Osteocyte (in vitro differentiated cells): Measurements from ENCODE around the gene CATSPER3. TPM values are rescaled to one million over a fixed set of nuclear protein-coding genes. Genes with fewer than 3 reads are reported as not detected.

ENCODE experiments used
- DNase-seq: peaks from one replicate; pipeline ENCODE4 v3.0.0; 2021; ENCODE audit warnings: mixed read lengths; ENCODE audit not compliant: unreplicated experiment; ENCODE audit errors: extremely low spot score
- H3K27ac Mint-ChIP-seq: one replicate; pipeline ENCODE4 v1.8.0; 2021; ENCODE audit warnings: mild to moderate bottlenecking, mixed read lengths; ENCODE audit not compliant: unreplicated experiment
- H3K27me3 Mint-ChIP-seq: one replicate; pipeline ENCODE4 v1.8.0; 2021; ENCODE audit warnings: mixed read lengths; ENCODE audit not compliant: unreplicated experiment
- H3K36me3 Mint-ChIP-seq: one replicate; pipeline ENCODE4 v1.8.0; 2021; ENCODE audit warnings: mixed read lengths; ENCODE audit not compliant: unreplicated experiment
- H3K4me1 Mint-ChIP-seq: one replicate; pipeline ENCODE4 v1.8.0; 2021; ENCODE audit warnings: mixed read lengths; ENCODE audit not compliant: unreplicated experiment
- H3K4me3 Mint-ChIP-seq: one replicate; pipeline ENCODE4 v1.8.0; 2021; ENCODE audit warnings: mild to moderate bottlenecking, moderate library complexity, mixed read lengths; ENCODE audit not compliant: unreplicated experiment
- H3K9me3 Mint-ChIP-seq: one replicate; pipeline ENCODE4 v1.8.0; 2021; ENCODE audit warnings: mixed read lengths; ENCODE audit not compliant: unreplicated experiment
- total RNA-seq: library from RNA; stranded (reverse); gene quantifications from 2 replicates; pipeline ENCODE4 v1.2.1, GENCODE V29; 2021
- TF ChIP-seq, protein P1 (sequence below): fragments of 200-600 bp; sonication (generic); IDR thresholded peaks from 2 replicates; pipeline ENCODE4 v1.5.0; 2021; ENCODE audit warnings: antibody characterized with exemption, mild to moderate bottlenecking, moderate library complexity

The CATSPER3 gene
- total RNA-seq, 1 donor from 2014 or later = not detected

DNA sequence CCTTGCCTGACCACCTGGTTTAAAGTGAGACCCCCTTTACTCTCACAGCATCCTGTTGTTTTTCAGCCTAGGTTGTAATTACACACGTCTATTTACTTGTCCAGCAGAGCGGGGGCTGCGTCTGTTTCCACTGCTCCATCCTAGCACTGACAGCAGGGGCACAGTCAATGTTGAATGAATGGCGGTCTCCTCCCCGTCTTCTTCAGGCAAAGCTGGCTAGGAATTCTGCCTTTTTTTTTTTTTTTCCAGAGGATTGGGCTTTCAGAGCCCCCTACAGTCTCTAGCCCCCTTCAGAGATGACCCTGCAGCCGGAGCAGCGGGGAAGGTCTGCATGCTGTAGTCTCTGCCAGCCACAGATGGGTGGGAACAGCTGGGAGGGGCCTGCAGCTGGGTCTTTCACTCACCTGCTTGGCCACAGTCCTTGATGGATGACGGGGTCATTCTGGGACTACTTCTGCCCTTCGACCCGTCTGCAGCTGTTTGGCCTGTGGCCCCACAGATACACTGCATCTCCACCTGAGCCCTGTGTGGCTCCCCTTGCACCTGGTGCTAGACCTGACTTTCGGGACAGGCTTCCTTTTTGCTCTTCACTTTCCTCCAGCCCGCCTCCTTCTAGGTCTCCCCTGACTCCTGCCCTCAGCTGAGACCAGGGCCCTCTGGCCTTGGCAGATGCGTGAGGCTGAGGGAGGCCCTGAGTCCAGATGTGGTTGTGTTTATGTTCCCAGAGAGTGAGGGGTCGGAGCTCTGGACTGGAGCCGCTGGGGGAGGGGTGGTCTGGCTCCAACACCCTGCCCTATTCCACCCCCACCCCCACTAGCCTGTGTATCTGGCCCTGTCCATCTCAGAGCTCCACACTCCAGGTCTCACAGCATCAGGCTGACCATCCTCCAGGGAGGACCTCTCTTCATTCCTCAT, 58.3 kb downstream of the CATSPER3 start:
- TF ChIP-seq, protein P1, sequence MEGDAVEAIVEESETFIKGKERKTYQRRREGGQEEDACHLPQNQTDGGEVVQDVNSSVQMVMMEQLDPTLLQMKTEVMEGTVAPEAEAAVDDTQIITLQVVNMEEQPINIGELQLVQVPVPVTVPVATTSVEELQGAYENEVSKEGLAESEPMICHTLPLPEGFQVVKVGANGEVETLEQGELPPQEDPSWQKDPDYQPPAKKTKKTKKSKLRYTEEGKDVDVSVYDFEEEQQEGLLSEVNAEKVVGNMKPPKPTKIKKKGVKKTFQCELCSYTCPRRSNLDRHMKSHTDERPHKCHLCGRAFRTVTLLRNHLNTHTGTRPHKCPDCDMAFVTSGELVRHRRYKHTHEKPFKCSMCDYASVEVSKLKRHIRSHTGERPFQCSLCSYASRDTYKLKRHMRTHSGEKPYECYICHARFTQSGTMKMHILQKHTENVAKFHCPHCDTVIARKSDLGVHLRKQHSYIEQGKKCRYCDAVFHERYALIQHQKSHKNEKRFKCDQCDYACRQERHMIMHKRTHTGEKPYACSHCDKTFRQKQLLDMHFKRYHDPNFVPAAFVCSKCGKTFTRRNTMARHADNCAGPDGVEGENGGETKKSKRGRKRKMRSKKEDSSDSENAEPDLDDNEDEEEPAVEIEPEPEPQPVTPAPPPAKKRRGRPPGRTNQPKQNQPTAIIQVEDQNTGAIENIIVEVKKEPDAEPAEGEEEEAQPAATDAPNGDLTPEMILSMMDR = no peak
- H3K9me3 Mint-ChIP-seq = no peaks in the 10 kb centered on the region
- H3K27me3 Mint-ChIP-seq = peaks cover 83% of the 10 kb centered on the region
- no peak overlapping the region for H3K27ac Mint-ChIP-seq
- H3K4me3 Mint-ChIP-seq = no peak overlapping the region
- H3K36me3 Mint-ChIP-seq = peaks cover 2% of the 10 kb centered on the region
- H3K4me1 Mint-ChIP-seq = peaks cover 11% of the 10 kb centered on the region
- DNase-seq = no peak

DNA sequence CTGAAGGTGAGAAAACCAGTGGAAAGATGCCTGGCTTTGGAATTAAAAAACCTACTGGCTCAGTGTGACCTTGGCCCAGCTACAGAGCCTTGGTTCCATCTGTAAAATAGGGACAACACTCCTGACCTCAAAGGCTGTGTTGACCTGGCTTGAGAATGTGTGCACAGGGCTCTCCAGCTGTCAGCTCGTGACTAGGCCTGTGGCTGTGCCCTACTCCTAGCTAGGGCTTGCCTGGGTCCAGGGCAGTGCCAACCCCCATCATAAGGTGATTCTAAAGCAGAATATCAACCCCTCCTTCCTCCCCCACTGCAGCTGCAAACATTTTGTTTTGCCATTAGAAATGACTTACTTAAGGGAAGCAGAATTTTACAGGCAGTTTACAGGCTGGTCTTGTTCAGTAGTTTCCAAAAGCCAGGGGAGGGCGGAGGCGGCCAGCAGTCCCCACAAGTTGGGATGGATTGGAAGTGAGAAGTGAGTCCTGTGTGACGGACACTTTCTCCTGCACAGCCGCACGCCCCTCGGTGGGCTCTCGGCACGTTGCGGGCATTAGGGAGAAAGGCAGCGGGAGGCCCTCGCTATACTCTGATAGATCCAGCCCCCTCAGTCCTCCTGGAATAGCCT, 59.0 kb downstream of the CATSPER3 start:
- peaks cover 2% of the 10 kb centered on the region for H3K36me3 Mint-ChIP-seq
- H3K4me3 Mint-ChIP-seq = no peak overlapping the region
- TF ChIP-seq, protein P1 = no peak
- H3K4me1 Mint-ChIP-seq = peaks cover 14% of the 10 kb centered on the region
- H3K27ac Mint-ChIP-seq = no peak overlapping the region
- H3K27me3 Mint-ChIP-seq = peaks cover 82% of the 10 kb centered on the region
- H3K9me3 Mint-ChIP-seq = no peaks in the 10 kb centered on the region
- DNase-seq = no peak

DNA sequence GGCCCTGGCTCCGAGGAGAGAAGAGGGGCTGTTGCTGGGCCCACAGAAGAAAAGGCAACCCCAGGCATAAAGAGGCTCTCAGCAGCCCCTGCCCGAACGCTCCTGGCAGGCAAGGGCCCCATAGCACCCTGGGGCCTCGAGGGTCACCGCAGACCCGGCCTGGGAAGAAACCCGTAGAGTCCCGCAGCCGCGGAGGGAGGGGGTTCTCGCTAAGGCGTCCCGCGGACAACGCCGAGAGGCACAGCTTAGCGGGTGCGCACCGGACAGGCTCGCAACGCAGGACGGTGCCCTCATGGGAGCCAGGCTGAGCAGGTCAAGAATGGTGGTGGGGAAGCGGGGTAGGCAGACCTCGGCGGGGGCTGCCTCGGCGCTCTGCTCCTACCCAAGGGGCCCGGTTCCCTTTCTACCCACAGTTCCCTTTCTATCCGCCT, 59.6 kb downstream of the CATSPER3 start:
- Mint-ChIP-seq H3K4me3 (no peak overlapping the region), H3K27ac (no peak overlapping the region)
- no peak for DNase-seq

DNA sequence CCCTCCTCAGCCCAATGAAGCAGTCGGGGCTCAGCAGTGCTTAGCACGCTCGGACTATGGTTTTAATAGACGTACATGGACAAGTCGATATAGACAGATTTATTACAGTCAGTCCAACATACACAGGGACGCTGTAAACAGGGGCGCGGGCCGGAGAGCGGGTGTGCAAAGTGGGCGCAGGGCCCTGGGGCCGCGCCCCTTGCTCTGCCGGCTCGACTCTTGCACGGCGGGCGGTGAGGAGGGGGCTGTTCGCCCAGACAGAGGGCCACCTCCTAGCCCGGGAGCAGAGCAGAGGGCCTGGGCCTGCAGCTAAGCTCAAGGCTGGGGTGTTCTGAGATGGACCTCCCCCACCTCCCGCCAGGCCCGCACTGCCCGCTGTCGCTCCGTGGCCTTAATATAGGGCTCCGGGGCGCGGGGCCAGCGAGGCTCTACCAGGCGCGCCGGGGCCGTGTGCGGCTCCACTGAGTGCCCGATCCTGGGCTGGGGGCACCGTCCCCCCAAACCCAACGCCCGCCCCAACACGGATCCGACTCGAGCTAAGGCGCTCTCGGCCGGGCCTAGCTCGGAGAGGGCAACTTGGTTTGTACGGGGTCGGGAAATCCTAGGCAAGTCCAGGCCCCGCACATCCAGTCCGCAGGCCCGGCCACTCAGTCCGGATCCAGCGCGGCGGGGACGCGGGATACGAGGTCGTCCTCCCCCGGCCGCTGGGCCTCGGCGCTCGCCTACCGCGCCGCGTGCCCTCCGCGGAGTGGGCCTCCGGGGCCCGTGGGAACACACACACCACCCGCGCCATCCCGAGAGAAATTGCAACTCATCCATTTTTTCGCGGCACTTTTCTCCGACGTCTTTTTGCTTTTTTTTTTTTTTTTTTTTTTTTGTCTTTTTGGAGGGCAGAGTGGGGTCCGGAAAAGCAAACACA, 60.2 kb downstream of the CATSPER3 start:
- peaks cover 2% of the 10 kb centered on the region for H3K36me3 Mint-ChIP-seq

More for the DNA sequence above, 59.6 kb downstream of the CATSPER3 start:
- Mint-ChIP-seq H3K9me3 (no peaks in the 10 kb centered on the region), H3K27me3 (peaks cover 83% of the 10 kb centered on the region), H3K4me1 (peaks cover 17% of the 10 kb centered on the region), H3K36me3 (peaks cover 2% of the 10 kb centered on the region)
- TF ChIP-seq, protein P1 = no peak

More for the DNA sequence above, 60.2 kb downstream of the CATSPER3 start:
- no peak for DNase-seq
- H3K4me1 Mint-ChIP-seq = peaks cover 20% of the 10 kb centered on the region
- TF ChIP-seq, protein P1 = no peak
- no peaks in the 10 kb centered on the region for H3K9me3 Mint-ChIP-seq
- H3K27ac Mint-ChIP-seq = no peak overlapping the region
- no peak overlapping the region for H3K4me3 Mint-ChIP-seq
- H3K27me3 Mint-ChIP-seq = peaks cover 82% of the 10 kb centered on the region
